H9 (cell line): Measurements from ENCODE around the gene TMEM91. TPM values are rescaled to one million over a fixed set of nuclear protein-coding genes. Genes with fewer than 3 reads are reported as not detected.

Experiments used
- DNase-seq: peaks from one replicate; pipeline ENCODE4 v3.0.0-alpha.2; 2017
- H2AFZ ChIP-seq: one replicate; pipeline ENCODE4 v1.6.1; 2013; ENCODE audit warnings: mild to moderate bottlenecking, low read length, control low read depth, moderate library complexity
- H2AK5ac ChIP-seq: 2 replicates; pipeline ENCODE4 v1.6.1; 2013; ENCODE audit warnings: low read length, control low read depth, mixed read lengths; ENCODE audit not compliant: insufficient read length
- H2BK120ac ChIP-seq: one replicate; pipeline ENCODE4 v1.6.1; 2013; ENCODE audit warnings: low read depth, mild to moderate bottlenecking, low read length, control low read depth, inconsistent platforms; ENCODE audit not compliant: poor library complexity, severe bottlenecking
- H2BK12ac ChIP-seq: 2 replicates; pipeline ENCODE4 v1.6.1; 2013; ENCODE audit warnings: low read length, control low read depth, mixed read lengths, low read depth; ENCODE audit not compliant: insufficient read length
- H2BK15ac ChIP-seq: 2 replicates; pipeline ENCODE4 v1.6.1; 2013; ENCODE audit warnings: low read depth, low read length, control low read depth
- H2BK20ac ChIP-seq: one replicate; pipeline ENCODE4 v1.6.1; 2013; ENCODE audit warnings: low read depth, mild to moderate bottlenecking, low read length, control low read depth, inconsistent platforms; ENCODE audit not compliant: poor library complexity, severe bottlenecking
- H2BK5ac ChIP-seq: 2 replicates; pipeline ENCODE4 v1.6.1; 2013; ENCODE audit warnings: low read length, control low read depth, mixed read lengths; ENCODE audit not compliant: insufficient read length
- H3K14ac ChIP-seq: 2 replicates; pipeline ENCODE4 v1.6.1; 2013; ENCODE audit warnings: low read length, control low read depth; ENCODE audit not compliant: insufficient read depth
- H3K18ac ChIP-seq: 2 replicates; pipeline ENCODE4 v1.6.1; 2013; ENCODE audit warnings: low read depth, mild to moderate bottlenecking, mixed read lengths, low read length, control low read depth; ENCODE audit not compliant: insufficient read length
- H3K23ac ChIP-seq: 2 replicates; pipeline ENCODE4 v1.6.1; 2013; ENCODE audit warnings: low read length, control low read depth, mixed read lengths, low read depth; ENCODE audit not compliant: insufficient read length
- H3K23me2 ChIP-seq: 2 replicates; pipeline ENCODE4 v1.6.1; 2013; ENCODE audit warnings: low read depth, mild to moderate bottlenecking, mixed read lengths, low read length, control low read depth; ENCODE audit not compliant: insufficient read length, poor library complexity, severe bottlenecking
- H3K27ac ChIP-seq: 2 replicates; pipeline ENCODE4 v1.5.1; 2013; ENCODE audit warnings: low read length, control low read depth, mixed read lengths, low read depth; ENCODE audit not compliant: insufficient read length
- H3K27me3 ChIP-seq: 2 replicates; pipeline ENCODE4 v1.6.1; 2013; ENCODE audit warnings: low read length, control low read depth, inconsistent platforms; ENCODE audit not compliant: insufficient read depth
- H3K4ac ChIP-seq: 2 replicates; pipeline ENCODE4 v1.6.1; 2013; ENCODE audit warnings: low read depth, mild to moderate bottlenecking, control low read depth, inconsistent platforms, low read length, moderate library complexity
- H3K4me1 ChIP-seq: 2 replicates; pipeline ENCODE4 v1.6.1; 2013; ENCODE audit warnings: low read length, control low read depth, inconsistent platforms; ENCODE audit not compliant: insufficient read depth
- H3K4me2 ChIP-seq: 2 replicates; pipeline ENCODE4 v1.6.1; 2013; ENCODE audit warnings: low read length, control low read depth, mixed read lengths; ENCODE audit not compliant: insufficient read length, insufficient read depth
- H3K56ac ChIP-seq: 2 replicates; pipeline ENCODE4 v1.6.1; 2013; ENCODE audit warnings: low read depth, mild to moderate bottlenecking, mixed read lengths, low read length, control low read depth; ENCODE audit not compliant: insufficient read length
- H3K79me1 ChIP-seq: 2 replicates; pipeline ENCODE4 v1.6.1; 2013; ENCODE audit warnings: low read depth, mild to moderate bottlenecking, moderate library complexity, low read length, control low read depth, inconsistent platforms; ENCODE audit not compliant: insufficient read depth, poor library complexity, severe bottlenecking
- H3K79me2 ChIP-seq: 2 replicates; pipeline ENCODE4 v1.6.1; 2013; ENCODE audit warnings: low read length, control low read depth, inconsistent platforms; ENCODE audit not compliant: insufficient read depth
- H3K9ac ChIP-seq: 2 replicates; pipeline ENCODE4 v1.6.1; 2013; ENCODE audit warnings: low read length, control low read depth, mixed read lengths; ENCODE audit not compliant: insufficient read length; ENCODE audit errors: extremely low read depth
- H3K9me3 ChIP-seq: one replicate; pipeline ENCODE4 v1.6.1; 2013; ENCODE audit warnings: low read depth, low read length, inconsistent platforms; ENCODE audit not compliant: control insufficient read depth
- H3T11ph ChIP-seq: one replicate; pipeline ENCODE4 v1.6.1; 2013; ENCODE audit warnings: mild to moderate bottlenecking, low read length, control low read depth, inconsistent platforms
- H4K20me1 ChIP-seq: one replicate; pipeline ENCODE4 v1.6.1; 2013; ENCODE audit not compliant: control insufficient read depth, insufficient read length, insufficient read depth
- H4K5ac ChIP-seq: 2 replicates; pipeline ENCODE4 v1.6.1; 2013; ENCODE audit warnings: low read depth, mild to moderate bottlenecking, mixed read lengths, low read length, control low read depth; ENCODE audit not compliant: insufficient read length
- H4K8ac ChIP-seq: replicated peaks from 2 replicates; pipeline ENCODE4 v1.6.1; 2013; ENCODE audit warnings: low read length, control low read depth, mixed read lengths, low read depth; ENCODE audit not compliant: insufficient read length
- H4K91ac ChIP-seq: 2 replicates; pipeline ENCODE4 v1.6.1; 2013; ENCODE audit warnings: low read depth, mild to moderate bottlenecking, moderate library complexity, mixed read lengths, low read length, control low read depth; ENCODE audit not compliant: insufficient read length
- H3K27ac Mint-ChIP-seq, 3 experiments: 2 replicates in 2 of 3; 3 replicates in 1 of 3; pipeline ENCODE4 v1.8.0; 2020 to 2021; ENCODE audit warnings: mixed read lengths in 3 of 3, mild to moderate bottlenecking in 1 of 3, moderate library complexity in 1 of 3
- H3K27me3 Mint-ChIP-seq: 2 replicates; pipeline ENCODE4 v1.8.0; 2021; ENCODE audit warnings: low read depth, mild to moderate bottlenecking, moderate library complexity, mixed read lengths
- H3K36me3 Mint-ChIP-seq, 3 experiments: 2 replicates in 2 of 3; 3 replicates in 1 of 3; pipeline ENCODE4 v1.8.0; 2020 to 2021; ENCODE audit warnings: low read depth in 3 of 3, mixed read lengths in 3 of 3; ENCODE audit not compliant: insufficient read depth in 1 of 3
- H3K4me1 Mint-ChIP-seq, 2 experiments: 2 replicates each; pipeline ENCODE4 v1.8.0; 2020; ENCODE audit warnings: mixed read lengths in 2 of 2
- H3K4me3 Mint-ChIP-seq, 2 experiments: 2 replicates in 1 of 2; 3 replicates in 1 of 2; pipeline ENCODE4 v1.8.0; 2020 to 2021; ENCODE audit warnings: mild to moderate bottlenecking in 2 of 2, mixed read lengths in 2 of 2, moderate library complexity in 1 of 2
- H3K9me3 Mint-ChIP-seq, 2 experiments: 2 replicates in 1 of 2; 3 replicates in 1 of 2; pipeline ENCODE4 v1.8.0; 2020; ENCODE audit warnings: mild to moderate bottlenecking in 2 of 2, mixed read lengths in 2 of 2, moderate library complexity in 1 of 2
- WGBS: extraction: QIAGEN DNeasy Blood & Tissue Kit; methylation state at CpG from one replicate; pipeline ENCODE4 v1.1.7; 2013; ENCODE audit warnings: missing lambda C conversion rate, low lambda C conversion rate, mixed read lengths; ENCODE audit not compliant: insufficient read length; ENCODE audit errors: extremely low coverage; 5-methylcytosine and 5-hydroxymethylcytosine counted together
- total RNA-seq: library from RNA; stranded (reverse); gene quantifications from 2 replicates; pipeline ENCODE4 v1.2.1, GENCODE V29; 2021
- TF ChIP-seq, protein P1 (sequence below): fragments of 200-600 bp; sonication (generic); conservative IDR thresholded peaks from 3 replicates; pipeline ENCODE4 v1.8.0; 2021; ENCODE audit warnings: antibody characterized with exemption, mild to moderate bottlenecking

The TMEM91 gene
- total RNA-seq, 1 experiment from 2014 or later = 5.7 TPM

DNA sequence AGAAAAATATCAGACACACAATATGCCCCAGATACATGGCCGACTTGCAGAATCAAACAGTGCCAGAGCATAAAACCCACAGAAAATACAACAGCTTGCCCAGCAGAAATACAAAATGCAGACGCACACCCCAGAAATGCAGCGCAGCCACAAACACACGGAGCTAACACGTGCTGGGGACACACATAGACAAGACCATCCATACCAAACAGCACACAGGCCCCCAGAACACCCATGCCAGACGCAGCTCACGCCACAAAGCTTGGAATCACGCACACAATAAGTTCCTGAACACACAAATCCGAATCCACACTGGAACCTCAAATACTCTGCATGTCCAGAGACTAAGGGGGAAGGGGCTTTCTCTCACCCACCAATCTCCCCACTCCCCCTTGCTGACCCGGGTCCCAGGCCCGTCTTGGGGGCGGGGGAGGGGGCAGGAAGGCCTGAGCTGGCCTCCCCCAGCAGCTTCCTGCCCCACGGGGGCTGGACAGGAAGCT lies 49.2 kb upstream of the TMEM91 start:
- H3K9me3 Mint-ChIP-seq = no peaks in the 10 kb centered on the region
- Histone ChIP-seq H2AK5ac (no peak overlapping the region), H3K4me2 (no peak overlapping the region), H2AFZ (no peak overlapping the region), H3K56ac (no peak overlapping the region), H3K27ac (no peak overlapping the region), H2BK12ac (no peak overlapping the region), H3K4ac (no peak overlapping the region), H4K20me1 (peaks cover 3% of the 10 kb centered on the region), H2BK15ac (no peak overlapping the region), H4K91ac (no peak overlapping the region), H3T11ph (no peak overlapping the region), H3K4me1 (peaks cover 12% of the 10 kb centered on the region; the same call in 1 of the 2 replicates), H4K8ac (no peak overlapping the region), H3K14ac (no peak overlapping the region), H2BK5ac (no peak overlapping the region), H3K27me3 (no peaks in the 10 kb centered on the region), H3K79me1 (no peaks in the 10 kb centered on the region), H3K18ac (no peak overlapping the region), H2BK120ac (no peak overlapping the region), H2BK20ac (no peak overlapping the region), H3K23me2 (peaks cover 14% of the 10 kb centered on the region), H3K23ac (no peak overlapping the region), H3K79me2 (no peaks in the 10 kb centered on the region), H3K9ac (no peak overlapping the region), H3K9me3 (no peaks in the 10 kb centered on the region), H4K5ac (no peak overlapping the region)
- peaks cover 3 to 45% (median 10%) of the 10 kb centered on the region in 3 experiments; a peak in 5 of 7 replicates for H3K36me3 Mint-ChIP-seq
- H3K27ac Mint-ChIP-seq = peak overlapping the region in 1 of 3 experiments; percentile 13; a peak in 2 of 7 replicates
- peak overlapping the region; percentile 32 to 73; a peak in 4 of 5 replicates for H3K4me3 Mint-ChIP-seq
- no peak for DNase-seq
- TF ChIP-seq, protein P1, sequence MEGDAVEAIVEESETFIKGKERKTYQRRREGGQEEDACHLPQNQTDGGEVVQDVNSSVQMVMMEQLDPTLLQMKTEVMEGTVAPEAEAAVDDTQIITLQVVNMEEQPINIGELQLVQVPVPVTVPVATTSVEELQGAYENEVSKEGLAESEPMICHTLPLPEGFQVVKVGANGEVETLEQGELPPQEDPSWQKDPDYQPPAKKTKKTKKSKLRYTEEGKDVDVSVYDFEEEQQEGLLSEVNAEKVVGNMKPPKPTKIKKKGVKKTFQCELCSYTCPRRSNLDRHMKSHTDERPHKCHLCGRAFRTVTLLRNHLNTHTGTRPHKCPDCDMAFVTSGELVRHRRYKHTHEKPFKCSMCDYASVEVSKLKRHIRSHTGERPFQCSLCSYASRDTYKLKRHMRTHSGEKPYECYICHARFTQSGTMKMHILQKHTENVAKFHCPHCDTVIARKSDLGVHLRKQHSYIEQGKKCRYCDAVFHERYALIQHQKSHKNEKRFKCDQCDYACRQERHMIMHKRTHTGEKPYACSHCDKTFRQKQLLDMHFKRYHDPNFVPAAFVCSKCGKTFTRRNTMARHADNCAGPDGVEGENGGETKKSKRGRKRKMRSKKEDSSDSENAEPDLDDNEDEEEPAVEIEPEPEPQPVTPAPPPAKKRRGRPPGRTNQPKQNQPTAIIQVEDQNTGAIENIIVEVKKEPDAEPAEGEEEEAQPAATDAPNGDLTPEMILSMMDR = no peak
- H3K4me1 Mint-ChIP-seq = peaks cover 43 to 62% of the 10 kb centered on the region in 2 experiments
- WGBS = no CpG with 5 or more reads among the region's 13 CpGs
- H3K27me3 Mint-ChIP-seq = peaks cover 1% of the 10 kb centered on the region; the same call in 1 of the 2 replicates
